H9 (cell line): Measurements from ENCODE around the gene AMIGO3. TPM values are rescaled to one million over a fixed set of nuclear protein-coding genes. Genes with fewer than 3 reads are reported as not detected.

ENCODE experiments used
- DNase-seq: peaks from one replicate; pipeline ENCODE4 v3.0.0-alpha.2; 2017
- H2AFZ ChIP-seq: one replicate; pipeline ENCODE4 v1.6.1; 2013; ENCODE audit warnings: mild to moderate bottlenecking, low read length, control low read depth, moderate library complexity
- H2AK5ac ChIP-seq: 2 replicates; pipeline ENCODE4 v1.6.1; 2013; ENCODE audit warnings: low read length, control low read depth, mixed read lengths; ENCODE audit not compliant: insufficient read length
- H2BK120ac ChIP-seq: one replicate; pipeline ENCODE4 v1.6.1; 2013; ENCODE audit warnings: low read depth, mild to moderate bottlenecking, low read length, control low read depth, inconsistent platforms; ENCODE audit not compliant: poor library complexity, severe bottlenecking
- H2BK12ac ChIP-seq: 2 replicates; pipeline ENCODE4 v1.6.1; 2013; ENCODE audit warnings: low read length, control low read depth, mixed read lengths, low read depth; ENCODE audit not compliant: insufficient read length
- H2BK15ac ChIP-seq: 2 replicates; pipeline ENCODE4 v1.6.1; 2013; ENCODE audit warnings: low read depth, low read length, control low read depth
- H2BK20ac ChIP-seq: one replicate; pipeline ENCODE4 v1.6.1; 2013; ENCODE audit warnings: low read depth, mild to moderate bottlenecking, low read length, control low read depth, inconsistent platforms; ENCODE audit not compliant: poor library complexity, severe bottlenecking
- H2BK5ac ChIP-seq: 2 replicates; pipeline ENCODE4 v1.6.1; 2013; ENCODE audit warnings: low read length, control low read depth, mixed read lengths; ENCODE audit not compliant: insufficient read length
- H3K14ac ChIP-seq: 2 replicates; pipeline ENCODE4 v1.6.1; 2013; ENCODE audit warnings: low read length, control low read depth; ENCODE audit not compliant: insufficient read depth
- H3K18ac ChIP-seq: 2 replicates; pipeline ENCODE4 v1.6.1; 2013; ENCODE audit warnings: low read depth, mild to moderate bottlenecking, mixed read lengths, low read length, control low read depth; ENCODE audit not compliant: insufficient read length
- H3K23ac ChIP-seq: 2 replicates; pipeline ENCODE4 v1.6.1; 2013; ENCODE audit warnings: low read length, control low read depth, mixed read lengths, low read depth; ENCODE audit not compliant: insufficient read length
- H3K23me2 ChIP-seq: 2 replicates; pipeline ENCODE4 v1.6.1; 2013; ENCODE audit warnings: low read depth, mild to moderate bottlenecking, mixed read lengths, low read length, control low read depth; ENCODE audit not compliant: insufficient read length, poor library complexity, severe bottlenecking
- H3K27ac ChIP-seq: 2 replicates; pipeline ENCODE4 v1.5.1; 2013; ENCODE audit warnings: low read length, control low read depth, mixed read lengths, low read depth; ENCODE audit not compliant: insufficient read length
- H3K27me3 ChIP-seq: 2 replicates; pipeline ENCODE4 v1.6.1; 2013; ENCODE audit warnings: low read length, control low read depth, inconsistent platforms; ENCODE audit not compliant: insufficient read depth
- H3K4ac ChIP-seq: 2 replicates; pipeline ENCODE4 v1.6.1; 2013; ENCODE audit warnings: low read depth, mild to moderate bottlenecking, control low read depth, inconsistent platforms, low read length, moderate library complexity
- H3K4me1 ChIP-seq: 2 replicates; pipeline ENCODE4 v1.6.1; 2013; ENCODE audit warnings: low read length, control low read depth, inconsistent platforms; ENCODE audit not compliant: insufficient read depth
- H3K4me2 ChIP-seq: 2 replicates; pipeline ENCODE4 v1.6.1; 2013; ENCODE audit warnings: low read length, control low read depth, mixed read lengths; ENCODE audit not compliant: insufficient read length, insufficient read depth
- H3K56ac ChIP-seq: 2 replicates; pipeline ENCODE4 v1.6.1; 2013; ENCODE audit warnings: low read depth, mild to moderate bottlenecking, mixed read lengths, low read length, control low read depth; ENCODE audit not compliant: insufficient read length
- H3K79me1 ChIP-seq: 2 replicates; pipeline ENCODE4 v1.6.1; 2013; ENCODE audit warnings: low read depth, mild to moderate bottlenecking, moderate library complexity, low read length, control low read depth, inconsistent platforms; ENCODE audit not compliant: insufficient read depth, poor library complexity, severe bottlenecking
- H3K79me2 ChIP-seq: 2 replicates; pipeline ENCODE4 v1.6.1; 2013; ENCODE audit warnings: low read length, control low read depth, inconsistent platforms; ENCODE audit not compliant: insufficient read depth
- H3K9ac ChIP-seq: 2 replicates; pipeline ENCODE4 v1.6.1; 2013; ENCODE audit warnings: low read length, control low read depth, mixed read lengths; ENCODE audit not compliant: insufficient read length; ENCODE audit errors: extremely low read depth
- H3K9me3 ChIP-seq: one replicate; pipeline ENCODE4 v1.6.1; 2013; ENCODE audit warnings: low read depth, low read length, inconsistent platforms; ENCODE audit not compliant: control insufficient read depth
- H3T11ph ChIP-seq: one replicate; pipeline ENCODE4 v1.6.1; 2013; ENCODE audit warnings: mild to moderate bottlenecking, low read length, control low read depth, inconsistent platforms
- H4K20me1 ChIP-seq: one replicate; pipeline ENCODE4 v1.6.1; 2013; ENCODE audit not compliant: control insufficient read depth, insufficient read length, insufficient read depth
- H4K5ac ChIP-seq: 2 replicates; pipeline ENCODE4 v1.6.1; 2013; ENCODE audit warnings: low read depth, mild to moderate bottlenecking, mixed read lengths, low read length, control low read depth; ENCODE audit not compliant: insufficient read length
- H4K8ac ChIP-seq: replicated peaks from 2 replicates; pipeline ENCODE4 v1.6.1; 2013; ENCODE audit warnings: low read length, control low read depth, mixed read lengths, low read depth; ENCODE audit not compliant: insufficient read length
- H4K91ac ChIP-seq: 2 replicates; pipeline ENCODE4 v1.6.1; 2013; ENCODE audit warnings: low read depth, mild to moderate bottlenecking, moderate library complexity, mixed read lengths, low read length, control low read depth; ENCODE audit not compliant: insufficient read length
- H3K27ac Mint-ChIP-seq, 3 experiments: 2 replicates in 2 of 3; 3 replicates in 1 of 3; pipeline ENCODE4 v1.8.0; 2020 to 2021; ENCODE audit warnings: mixed read lengths in 3 of 3, mild to moderate bottlenecking in 1 of 3, moderate library complexity in 1 of 3
- H3K27me3 Mint-ChIP-seq: 2 replicates; pipeline ENCODE4 v1.8.0; 2021; ENCODE audit warnings: low read depth, mild to moderate bottlenecking, moderate library complexity, mixed read lengths
- H3K36me3 Mint-ChIP-seq, 3 experiments: 2 replicates in 2 of 3; 3 replicates in 1 of 3; pipeline ENCODE4 v1.8.0; 2020 to 2021; ENCODE audit warnings: low read depth in 3 of 3, mixed read lengths in 3 of 3; ENCODE audit not compliant: insufficient read depth in 1 of 3
- H3K4me1 Mint-ChIP-seq, 2 experiments: 2 replicates each; pipeline ENCODE4 v1.8.0; 2020; ENCODE audit warnings: mixed read lengths in 2 of 2
- H3K4me3 Mint-ChIP-seq, 2 experiments: 2 replicates in 1 of 2; 3 replicates in 1 of 2; pipeline ENCODE4 v1.8.0; 2020 to 2021; ENCODE audit warnings: mild to moderate bottlenecking in 2 of 2, mixed read lengths in 2 of 2, moderate library complexity in 1 of 2
- H3K9me3 Mint-ChIP-seq, 2 experiments: 2 replicates in 1 of 2; 3 replicates in 1 of 2; pipeline ENCODE4 v1.8.0; 2020; ENCODE audit warnings: mild to moderate bottlenecking in 2 of 2, mixed read lengths in 2 of 2, moderate library complexity in 1 of 2
- CTCF ChIP-seq: fragments of 200-600 bp; sonication (generic); conservative IDR thresholded peaks from 3 replicates; pipeline ENCODE4 v1.8.0; 2021; ENCODE audit warnings: antibody characterized with exemption, mild to moderate bottlenecking
- WGBS: extraction: QIAGEN DNeasy Blood & Tissue Kit; methylation state at CpG from one replicate; pipeline ENCODE4 v1.1.7; 2013; ENCODE audit warnings: missing lambda C conversion rate, low lambda C conversion rate, mixed read lengths; ENCODE audit not compliant: insufficient read length; ENCODE audit errors: extremely low coverage; 5-methylcytosine and 5-hydroxymethylcytosine counted together
- total RNA-seq: library from RNA; stranded (reverse); gene quantifications from 2 replicates; pipeline ENCODE4 v1.2.1, GENCODE V29; 2021

Gene AMIGO3
- total RNA-seq, 1 experiment from 2014 or later: 3.8 TPM

DNA sequence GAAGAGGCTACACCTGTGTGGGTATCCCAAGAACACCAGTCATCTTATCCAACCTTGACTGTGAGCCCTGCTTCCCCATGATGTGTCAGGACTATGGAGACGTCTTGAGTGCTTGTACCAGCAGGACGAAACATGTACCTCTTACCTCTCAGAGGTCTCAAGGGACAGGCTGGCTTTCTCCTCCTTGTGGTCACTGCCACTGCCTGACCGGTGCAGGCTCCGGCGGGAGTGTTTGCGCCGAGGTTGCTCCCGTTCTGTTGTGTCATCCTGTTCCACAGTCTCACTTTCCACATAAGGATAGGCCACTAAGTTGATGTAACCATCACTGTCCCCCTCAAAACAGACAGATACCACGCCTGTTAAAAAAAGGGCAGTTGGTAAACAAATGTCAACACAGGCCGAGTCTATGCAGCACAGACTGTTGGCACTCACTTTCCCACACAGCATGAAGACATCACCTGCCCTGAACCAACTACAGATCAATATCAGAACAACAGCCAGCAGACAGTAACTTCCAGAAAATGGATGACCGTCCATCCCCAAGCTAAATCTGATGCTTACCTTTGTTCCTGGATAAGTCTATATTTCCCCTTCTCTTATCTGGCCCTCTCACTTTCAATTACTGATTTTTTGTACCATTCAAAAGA is 18.7 kb upstream of the AMIGO3 start:
- no CpG with 5 or more reads among the region's 11 CpGs for WGBS
- Mint-ChIP-seq H3K4me3 (no peak overlapping the region), H3K27ac (peak overlapping the region in 1 of 3 experiments; percentile 91; a peak in 2 of 7 replicates)

More for the DNA sequence above, 18.7 kb upstream of the AMIGO3 start:
- no peaks in the 10 kb centered on the region; a peak in 1 of 5 replicates for H3K9me3 Mint-ChIP-seq
- TF ChIP-seq CTCF: no peak
- DNase-seq: no peak
- Histone ChIP-seq H2BK120ac (no peak overlapping the region), H3K4me1 (no peaks in the 10 kb centered on the region), H3K79me2 (0 out of 2 replicates have a peak, but pooled peaks cover 2% of the 10 kb centered on the region), H3K14ac (no peak overlapping the region), H2BK12ac (no peak overlapping the region), H3K4me2 (no peak overlapping the region), H3K9ac (no peak overlapping the region), H4K91ac (no peak overlapping the region), H3K56ac (no peak overlapping the region), H3K23ac (no peak overlapping the region), H3K4ac (no peak overlapping the region), H3T11ph (no peak overlapping the region), H3K23me2 (no peaks in the 10 kb centered on the region), H3K27ac (no peak overlapping the region), H3K79me1 (no peaks in the 10 kb centered on the region), H4K8ac (no peak overlapping the region), H2BK20ac (no peak overlapping the region), H3K18ac (no peak overlapping the region), H3K9me3 (no peaks in the 10 kb centered on the region), H2BK5ac (no peak overlapping the region), H4K5ac (no peak overlapping the region), H2BK15ac (no peak overlapping the region), H3K27me3 (no peaks in the 10 kb centered on the region; the same call in 1 of the 2 replicates), H2AK5ac (no peak overlapping the region), H4K20me1 (no peaks in the 10 kb centered on the region), H2AFZ (no peak overlapping the region)
- peaks cover 27 to 50% (median 33%) of the 10 kb centered on the region in 3 experiments; a peak in 6 of 7 replicates for H3K36me3 Mint-ChIP-seq
- no peaks in the 10 kb centered on the region for H3K4me1 Mint-ChIP-seq
- no peaks in the 10 kb centered on the region for H3K27me3 Mint-ChIP-seq
